ENCODE data around the gene FGF8.

The FGF8 gene

DNA sequence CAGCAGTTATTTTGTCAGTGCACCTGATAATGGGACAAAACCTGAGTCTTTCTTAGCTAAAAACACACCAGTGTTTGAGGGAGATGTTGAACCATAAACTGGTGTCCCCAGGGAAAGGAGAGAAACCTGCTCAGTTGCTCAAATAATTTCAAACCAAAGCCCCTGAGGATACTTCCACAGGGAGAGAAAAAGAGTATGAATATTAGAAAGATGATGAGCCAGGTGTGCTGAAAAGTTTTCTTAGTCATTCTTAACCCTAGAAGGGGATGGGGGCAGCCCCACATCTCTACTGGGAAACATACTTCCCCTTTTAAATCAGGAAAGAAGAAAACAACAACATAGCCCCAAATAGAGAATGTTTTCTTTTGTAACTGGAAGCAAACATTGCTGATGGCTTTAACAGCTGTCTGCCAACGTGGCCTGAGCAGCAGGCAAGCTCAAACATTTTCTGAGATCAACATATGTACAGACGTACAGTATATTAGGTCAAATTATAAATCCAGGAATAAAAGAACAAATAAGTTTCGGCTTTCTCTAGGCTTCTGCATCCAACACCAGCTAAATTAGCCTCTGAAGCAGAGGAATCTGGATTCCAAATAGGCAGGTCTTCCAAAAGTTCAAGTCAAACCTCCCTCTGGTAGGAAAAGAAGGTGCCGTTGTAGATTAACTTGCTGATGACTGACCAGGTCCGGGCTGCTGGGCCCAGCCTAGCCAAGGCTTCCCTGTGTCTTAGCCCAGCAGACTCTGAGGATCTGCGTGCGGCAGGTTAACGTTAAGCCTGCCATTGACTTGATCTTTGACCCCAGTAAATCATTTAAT lies 50.4 kb downstream of the FGF8 start:
- DNase-seq = no peak

- DNase-seq = no peak
Measured at GRCh38 chr10:101724446-101724845, 51.5 kb downstream of the FGF8 start.

DNA sequence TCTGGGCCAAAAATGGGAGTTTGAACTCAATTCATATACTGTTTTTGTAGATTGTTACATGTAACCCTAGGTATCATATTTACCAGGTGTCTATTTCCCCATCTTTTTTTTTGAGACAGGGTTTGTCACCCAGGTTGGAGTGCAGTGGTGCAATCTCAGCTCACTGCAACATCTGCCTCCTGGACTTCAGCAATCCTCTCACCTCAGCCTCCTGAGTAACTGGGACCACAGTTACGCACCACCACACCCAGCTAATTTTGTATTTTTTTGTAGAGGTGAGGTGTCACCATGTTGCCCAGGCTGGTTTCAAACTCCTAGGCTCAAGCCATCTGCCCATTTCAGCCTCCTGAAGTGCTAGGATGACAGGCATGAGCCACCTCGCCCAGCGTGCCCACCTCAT lies 52.7 kb downstream of the FGF8 start:
- no peak for DNase-seq

DNA sequence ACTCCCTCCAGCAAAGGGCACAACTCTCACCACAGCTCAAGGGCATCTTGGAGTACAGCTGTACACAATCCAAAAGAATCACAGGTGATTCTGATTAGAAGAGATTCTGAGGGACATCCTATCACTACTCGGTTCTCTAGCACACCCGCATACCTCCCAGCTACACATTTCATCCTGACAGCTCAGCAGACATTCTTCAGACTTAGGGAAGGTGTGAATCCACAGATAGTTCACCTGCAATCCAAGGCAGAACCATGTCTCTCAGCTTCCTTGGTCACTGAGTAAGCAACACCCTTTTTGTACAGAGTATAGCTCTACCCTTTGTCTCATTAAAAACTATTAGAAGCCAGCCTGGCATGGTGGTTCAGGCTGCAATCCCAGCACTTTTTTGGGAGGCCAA lies 54.1 kb downstream of the FGF8 start:
- DNase-seq = no peak

DNA sequence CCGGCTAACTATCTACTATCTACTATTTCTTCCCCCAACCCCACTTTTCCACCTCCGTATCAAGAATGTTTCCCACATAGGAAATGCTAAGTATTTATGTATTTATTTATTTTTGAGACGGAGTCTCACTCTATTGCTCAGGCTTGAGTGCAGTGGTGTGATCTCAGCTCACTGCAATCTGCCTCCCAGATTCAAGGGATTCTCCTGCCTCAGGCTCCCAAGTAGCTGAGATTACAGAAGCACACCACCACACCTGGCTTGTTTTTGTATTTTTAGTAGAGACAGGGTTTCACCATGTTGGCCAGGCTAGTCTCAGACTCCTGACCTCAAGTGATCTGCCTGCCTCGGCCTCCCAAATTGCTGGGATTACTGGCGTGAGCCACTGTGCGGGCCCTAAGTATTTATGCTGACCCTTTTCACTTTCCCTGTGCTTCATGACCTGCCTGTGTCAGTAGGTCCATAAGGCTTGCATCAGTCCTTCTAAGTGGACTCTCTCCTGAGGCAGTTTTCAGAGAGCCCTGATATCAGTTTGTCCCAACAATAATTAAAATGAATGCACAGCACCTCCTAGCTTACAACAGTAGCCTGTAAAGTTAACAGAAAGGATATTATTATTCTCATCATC lies 55.2 kb downstream of the FGF8 start:
- no peak for DNase-seq
